ENCODE measurements around the gene XXYLT1.
"Not testable (repeated sequence)": the region's sequence is repeated elsewhere in the genome, so short reads cannot be mapped to it uniquely, and the experiment has no call there.

The XXYLT1 gene

DNA sequence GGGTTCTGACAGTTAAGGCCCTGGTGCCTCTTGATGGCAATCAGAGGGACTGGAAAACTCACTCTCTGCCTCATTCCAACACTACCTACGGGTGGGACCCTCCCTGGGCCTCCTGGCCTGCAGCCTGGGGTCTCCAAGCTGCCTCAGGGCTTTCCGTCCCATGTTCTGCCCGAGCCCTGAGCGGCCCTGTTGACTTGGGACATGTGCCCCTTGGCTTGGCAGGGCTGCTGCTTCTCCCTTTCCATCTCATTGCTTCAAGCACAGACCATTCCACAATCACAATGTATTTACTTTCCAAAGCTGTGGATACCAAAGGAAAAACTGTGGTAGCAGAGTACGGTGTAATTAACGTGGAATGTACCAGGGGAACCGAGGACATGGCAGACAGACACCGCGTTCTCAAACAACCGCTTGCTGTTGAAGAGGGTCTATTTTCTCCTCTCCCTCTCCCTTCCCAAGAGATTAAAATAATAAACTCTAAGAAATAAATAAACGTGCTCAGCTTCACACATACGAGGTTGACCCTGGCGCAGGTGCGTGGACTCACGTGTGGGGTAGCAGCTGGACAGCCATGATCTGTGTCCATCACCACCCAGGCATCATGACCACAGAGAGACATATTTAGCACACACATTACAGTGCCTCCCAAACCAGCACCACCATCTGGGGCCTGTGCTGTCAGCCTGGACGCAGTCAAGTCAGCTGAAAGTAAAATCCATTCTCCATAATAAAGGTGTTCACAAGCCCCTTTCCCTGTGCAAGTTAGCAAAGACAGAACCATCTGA, 172.0 kb downstream of the XXYLT1 start:
- Histone ChIP-seq H3K27ac (peak overlapping the region; percentile 71), H3K4me3 (no peak overlapping the region), H3K9ac (peak overlapping the region; percentile 29; the same call in 1 of the 2 replicates), H3K9me3 (no peaks in the 10 kb centered on the region), H4K20me1 (no peaks in the 10 kb centered on the region), H3K4me2 (peak overlapping the region; percentile 97), H3K36me3 (no peaks in the 10 kb centered on the region), H3K4me1 (peaks cover 85% of the 10 kb centered on the region), H3K27me3 (no peaks in the 10 kb centered on the region)
- TF ChIP-seq Cebpa-rat (IDR thresholded peaks at IDR 0.05): no peak

DNA sequence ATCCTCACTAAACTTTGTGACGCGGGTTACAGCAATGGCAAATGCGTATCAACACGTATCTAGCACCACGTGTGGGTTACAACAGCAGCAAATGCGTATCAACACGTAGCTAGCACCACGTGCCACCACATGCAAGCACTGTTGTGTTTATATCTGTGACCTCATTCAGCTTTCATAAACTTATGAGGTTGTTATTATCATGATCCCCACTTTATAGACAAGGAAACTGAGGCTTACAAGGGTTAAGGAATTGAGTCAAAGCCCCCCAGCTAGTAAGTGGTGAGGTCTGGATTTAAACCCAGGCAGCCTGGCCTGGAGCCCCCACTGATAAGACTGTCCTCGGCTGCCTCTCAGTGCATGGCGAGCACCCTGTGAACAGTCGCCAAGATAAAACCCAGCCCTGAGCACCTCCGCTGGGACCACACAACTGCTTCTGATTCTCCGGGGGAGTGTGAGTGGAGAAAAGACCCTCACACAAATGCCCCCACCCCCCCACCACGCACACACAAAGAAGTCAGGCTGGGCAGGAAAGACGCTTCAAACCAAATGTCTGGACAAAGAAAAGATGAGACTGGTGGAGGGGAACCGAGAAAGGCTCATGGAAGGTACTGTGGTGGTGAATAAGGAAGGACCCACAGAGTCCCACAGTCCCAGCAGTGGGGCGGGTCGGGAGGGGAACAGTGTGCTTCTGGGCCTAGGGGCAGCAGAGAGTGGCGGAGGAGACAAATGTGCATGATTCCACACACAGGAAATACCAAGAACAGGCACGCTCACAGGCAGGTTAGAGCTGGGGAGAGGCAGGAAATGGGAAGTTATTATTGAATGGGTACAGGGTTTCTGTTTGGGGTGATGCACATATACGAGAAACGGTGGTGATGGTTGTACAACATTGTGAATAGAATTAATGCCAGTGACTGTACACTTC, 173.4 kb downstream of the XXYLT1 start:
- Histone ChIP-seq H3K27me3 (no peaks in the 10 kb centered on the region), H3K4me3 (no peak overlapping the region), H4K20me1 (no peaks in the 10 kb centered on the region), H3K27ac (peak overlapping the region; percentile 77), H3K9me3 (no peaks in the 10 kb centered on the region), H3K36me3 (no peaks in the 10 kb centered on the region), H3K9ac (peak overlapping the region; percentile 11; the same call in 1 of the 2 replicates), H3K4me1 (peaks cover 89% of the 10 kb centered on the region), H3K4me2 (peak overlapping the region; percentile 97)
- TF ChIP-seq Cebpa-rat (IDR thresholded peaks at IDR 0.05): no peak

DNA sequence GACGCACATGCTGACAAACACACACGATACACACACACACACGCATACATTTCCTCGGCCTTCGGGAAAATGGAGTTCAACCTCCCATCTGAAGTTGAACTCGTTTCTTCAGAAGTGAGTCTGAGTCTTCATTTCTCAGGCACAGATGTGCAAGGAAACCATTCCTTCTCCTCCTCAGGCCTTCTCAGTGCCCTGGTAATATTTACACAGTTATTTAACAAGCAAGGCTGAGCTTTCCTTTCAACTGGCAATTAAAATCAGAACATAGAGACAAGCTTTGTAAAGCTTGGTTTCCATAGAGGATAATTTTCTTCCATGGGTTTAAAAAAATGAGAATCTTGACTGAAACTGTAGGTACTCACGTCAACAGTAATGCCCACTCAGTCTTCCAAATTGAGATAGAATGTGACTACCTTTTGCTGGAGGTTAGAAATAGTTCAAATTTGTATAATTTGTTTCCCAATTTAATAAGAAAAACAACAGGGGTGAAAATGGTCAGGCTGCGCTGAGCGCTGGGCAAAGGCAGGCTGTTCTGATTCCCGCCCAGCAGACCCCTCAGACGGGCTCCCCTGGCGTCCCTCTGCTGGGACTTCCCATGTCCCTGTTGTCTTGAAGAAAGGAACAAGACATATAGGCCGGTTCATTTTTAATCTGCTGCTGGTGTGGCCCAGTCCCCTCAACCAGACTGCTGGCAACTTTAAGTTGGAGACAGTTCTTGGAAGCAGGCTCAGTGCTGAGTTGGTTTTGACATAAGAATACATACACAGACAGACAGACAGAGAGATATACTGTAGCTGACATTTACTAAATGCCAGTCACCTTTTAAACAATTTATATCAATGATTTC, 174.3 kb downstream of the XXYLT1 start:
- H3K4me2 ChIP-seq: peak overlapping the region; percentile 97
- H3K36me3 ChIP-seq: no peaks in the 10 kb centered on the region
- H3K4me3 ChIP-seq: no peak overlapping the region
- no peaks in the 10 kb centered on the region for H3K27me3 ChIP-seq
- H4K20me1 ChIP-seq: no peaks in the 10 kb centered on the region
- peaks cover 82% of the 10 kb centered on the region for H3K4me1 ChIP-seq
- H3K9ac ChIP-seq: peak overlapping the region; percentile 11; the same call in 1 of the 2 replicates
- H3K9me3 ChIP-seq: no peaks in the 10 kb centered on the region
- H3K27ac ChIP-seq: peak overlapping the region; percentile 77
- no peak for TF ChIP-seq Cebpa-rat (IDR thresholded peaks at IDR 0.05)

DNA sequence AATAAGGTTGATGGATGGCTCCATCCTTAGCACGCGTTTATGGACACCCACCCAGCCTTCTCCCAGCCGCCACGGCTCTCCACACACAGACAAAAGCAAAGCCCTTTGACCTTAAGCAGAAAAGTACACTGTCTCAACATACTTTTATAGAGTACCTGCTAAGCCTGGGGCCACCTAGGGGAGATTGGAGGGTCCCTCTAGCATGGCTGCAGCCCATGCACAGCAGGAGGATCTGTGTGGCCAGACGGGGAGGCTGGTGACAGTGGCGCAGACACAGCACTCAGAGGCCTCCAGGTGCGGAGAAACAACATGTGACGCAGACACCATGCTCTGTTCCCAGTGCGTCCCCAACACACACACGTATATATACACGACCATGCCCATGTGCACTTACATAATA, 174.9 kb downstream of the XXYLT1 start:
- no peaks in the 10 kb centered on the region for H4K20me1 ChIP-seq
- peak overlapping the region; percentile 77 for H3K27ac ChIP-seq
- H3K27me3 ChIP-seq: no peaks in the 10 kb centered on the region
- peak overlapping the region; percentile 97 for H3K4me2 ChIP-seq
- peak overlapping the region; percentile 26; the same call in 1 of the 2 replicates for H3K9ac ChIP-seq
- H3K4me3 ChIP-seq: no peak overlapping the region
- H3K36me3 ChIP-seq: no peaks in the 10 kb centered on the region
- TF ChIP-seq Cebpa-rat (IDR thresholded peaks at IDR 0.05): no peak
- H3K9me3 ChIP-seq: no peaks in the 10 kb centered on the region
- H3K4me1 ChIP-seq: peaks cover 77% of the 10 kb centered on the region

DNA sequence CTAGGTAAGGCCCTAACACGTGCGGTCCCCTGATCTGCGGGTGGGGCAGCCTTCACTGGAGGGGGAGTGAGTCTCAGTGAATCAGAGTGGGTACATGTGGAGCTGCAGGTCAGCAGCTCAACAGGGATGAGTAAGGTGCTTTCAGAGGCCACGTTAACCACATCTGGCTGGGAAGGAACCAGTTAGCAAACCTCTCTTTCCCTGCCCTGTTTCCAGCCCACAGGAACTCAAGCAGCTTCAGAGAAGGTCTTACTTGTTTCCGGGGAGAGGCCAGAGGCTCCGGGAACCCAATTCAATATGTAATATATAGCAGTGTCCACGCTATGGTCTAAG, 175.3 kb downstream of the XXYLT1 start:
- Histone ChIP-seq H3K27ac (peak overlapping the region; percentile 77), H3K4me1 (peaks cover 73% of the 10 kb centered on the region), H3K4me2 (peak overlapping the region; percentile 97)

DNA sequence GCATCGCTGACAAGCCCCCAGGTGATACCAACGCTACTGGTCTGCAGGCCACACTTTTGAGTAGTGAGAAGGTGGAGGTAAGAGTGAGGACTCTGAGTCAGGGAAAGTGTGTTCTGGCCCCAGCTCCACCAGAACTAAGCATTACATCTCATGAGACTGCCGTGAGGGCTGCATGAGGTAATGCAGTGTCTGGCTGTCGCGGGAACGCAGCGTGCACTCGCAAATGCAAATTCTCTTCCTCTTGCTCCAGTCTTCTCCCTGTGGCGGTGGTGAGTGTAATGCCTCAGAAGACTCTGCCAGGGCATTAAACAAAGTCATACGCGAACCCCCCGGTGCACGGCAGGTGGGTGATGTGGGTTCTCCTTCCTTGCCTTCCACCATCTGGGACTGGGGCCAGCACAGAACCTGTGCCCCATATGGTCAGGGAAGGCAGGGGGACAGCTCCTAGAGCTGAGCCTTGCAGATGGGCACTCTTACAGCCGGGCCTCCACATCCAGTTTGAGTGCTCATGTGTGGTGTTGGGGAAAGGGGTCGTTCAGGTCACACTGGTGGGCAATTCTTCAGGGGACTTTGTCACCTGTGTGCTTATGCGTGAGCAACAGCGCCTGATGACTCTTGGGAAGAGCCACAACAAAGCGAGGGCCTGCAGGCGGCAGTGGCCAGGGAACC, 175.8 kb downstream of the XXYLT1 start:
- H4K20me1 ChIP-seq: no peaks in the 10 kb centered on the region
- no peaks in the 10 kb centered on the region for H3K27me3 ChIP-seq
- no peak for TF ChIP-seq Cebpa-rat (IDR thresholded peaks at IDR 0.05)
- H3K4me2 ChIP-seq: peak overlapping the region; percentile 97
- H3K27ac ChIP-seq: peak overlapping the region; percentile 77
- H3K9me3 ChIP-seq: no peaks in the 10 kb centered on the region
- H3K36me3 ChIP-seq: no peaks in the 10 kb centered on the region
- peaks cover 68% of the 10 kb centered on the region for H3K4me1 ChIP-seq
- peak overlapping the region; percentile 36; the same call in 1 of the 2 replicates for H3K4me3 ChIP-seq
- H3K9ac ChIP-seq: peak overlapping the region; percentile 68

More for the DNA sequence above, 175.3 kb downstream of the XXYLT1 start:
- H3K36me3 ChIP-seq: no peaks in the 10 kb centered on the region
- no peak for TF ChIP-seq Cebpa-rat (IDR thresholded peaks at IDR 0.05)
- peak overlapping the region; percentile 26; the same call in 1 of the 2 replicates for H3K9ac ChIP-seq
- H3K9me3 ChIP-seq: no peaks in the 10 kb centered on the region
- H3K27me3 ChIP-seq: no peaks in the 10 kb centered on the region
- peak overlapping the region; percentile 36; the same call in 1 of the 2 replicates for H3K4me3 ChIP-seq
- no peaks in the 10 kb centered on the region for H4K20me1 ChIP-seq

DNA sequence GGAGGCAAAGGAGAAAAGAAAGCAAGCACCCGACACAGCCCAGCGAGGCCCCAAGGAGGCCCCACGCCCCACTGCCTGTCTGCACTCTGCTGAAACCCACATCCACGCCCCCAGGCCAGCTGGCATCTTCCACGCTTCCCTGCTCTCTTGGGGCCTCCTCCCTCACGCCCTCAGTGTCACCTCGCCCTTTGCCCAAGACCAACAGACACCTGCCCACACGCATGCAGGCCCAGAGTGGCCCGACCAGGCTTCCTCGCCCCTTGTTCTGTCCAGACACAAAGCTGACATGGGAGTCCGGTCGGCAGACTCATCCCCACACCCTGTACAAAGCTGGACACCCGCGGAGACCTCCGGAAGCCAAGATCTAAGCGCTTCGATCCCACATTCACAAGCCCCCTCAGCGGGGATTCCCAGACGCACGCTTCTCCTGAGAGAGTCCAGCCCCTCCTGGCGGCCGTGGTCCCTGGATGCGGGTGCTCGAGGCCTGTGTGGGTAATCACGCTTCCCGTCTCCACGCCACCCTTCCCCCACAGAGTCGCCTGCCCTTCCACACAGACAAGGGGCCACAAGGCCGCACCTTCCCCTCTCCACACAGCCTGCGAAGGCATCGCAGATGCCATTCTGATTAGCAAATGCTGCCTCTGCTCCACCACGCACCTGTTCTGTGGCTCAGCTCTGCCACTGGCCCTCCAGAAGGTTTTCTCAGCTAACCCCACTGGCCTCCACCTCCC, 176.6 kb downstream of the XXYLT1 start:
- Histone ChIP-seq H3K36me3 (no peaks in the 10 kb centered on the region), H3K9ac (peak overlapping the region; percentile 68), H3K27ac (peak overlapping the region; percentile 77), H3K4me2 (peak overlapping the region; percentile 97), H3K4me3 (peak overlapping the region; percentile 49), H4K20me1 (no peaks in the 10 kb centered on the region), H3K9me3 (no peaks in the 10 kb centered on the region), H3K27me3 (no peaks in the 10 kb centered on the region), H3K4me1 (peaks cover 60% of the 10 kb centered on the region)
- TF ChIP-seq Cebpa-rat (IDR thresholded peaks at IDR 0.05): no peak

DNA sequence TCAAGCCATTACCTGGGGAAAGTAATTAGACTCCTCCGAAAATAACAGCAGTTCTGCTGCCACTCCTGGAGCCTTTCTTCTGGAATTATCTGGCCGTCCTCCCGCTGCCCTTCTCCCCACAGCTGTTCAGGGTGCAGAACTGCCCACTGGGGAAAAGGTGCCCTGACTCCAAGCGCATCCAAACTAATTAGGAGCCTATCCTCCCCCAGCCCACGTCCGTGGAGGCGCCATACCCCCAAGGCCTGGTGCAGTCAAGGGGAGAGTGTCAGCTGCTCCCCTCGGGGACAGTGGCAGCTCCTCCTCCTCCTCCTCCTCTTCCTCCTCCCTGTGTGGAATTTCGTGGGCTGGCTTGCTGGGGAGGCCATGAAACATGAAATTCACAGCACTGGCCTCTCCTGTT, 177.2 kb downstream of the XXYLT1 start:
- peak overlapping the region; percentile 49 for H3K4me3 ChIP-seq

DNA sequence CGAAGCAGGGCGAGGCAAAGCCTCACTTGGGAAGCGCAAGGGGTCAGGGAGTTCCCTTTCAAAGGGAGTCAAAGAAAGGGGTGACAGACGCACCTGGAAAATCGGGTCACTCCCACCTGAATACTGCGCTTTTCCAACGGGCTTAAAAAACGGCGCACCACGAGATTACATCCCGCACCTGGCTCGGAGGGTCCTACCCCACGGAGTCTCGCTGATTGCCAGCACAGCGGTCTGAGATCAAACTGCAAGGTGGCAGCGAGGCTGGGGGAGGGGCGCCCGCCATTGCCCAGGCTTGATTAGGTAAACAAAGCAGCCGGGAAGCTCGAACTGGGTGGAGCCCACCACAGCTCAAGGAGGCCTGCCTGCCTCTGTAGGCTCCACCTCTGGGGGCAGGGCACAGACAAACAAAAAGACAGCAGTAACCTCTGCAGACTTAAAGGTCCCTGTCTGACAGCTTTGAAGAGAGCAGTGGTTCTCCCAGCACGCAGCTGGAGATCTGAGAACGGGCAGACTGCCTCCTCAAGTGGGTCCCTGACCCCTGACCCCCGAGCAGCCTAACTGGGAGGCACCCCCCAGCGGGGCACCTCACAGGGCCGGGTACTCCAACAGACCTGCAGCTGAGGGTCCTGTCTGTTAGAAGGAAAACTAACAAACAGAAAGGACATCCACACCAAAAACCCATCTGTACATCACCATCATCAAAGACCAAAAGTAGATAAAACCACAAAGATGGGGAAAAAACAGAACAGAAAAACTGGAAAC, 182.9 kb downstream of the XXYLT1 start:
- not testable (repeated sequence) for H3K9ac ChIP-seq, H4K20me1 ChIP-seq, H3K36me3 ChIP-seq, H3K9me3 ChIP-seq, H3K27me3 ChIP-seq
- H3K27ac ChIP-seq: peak overlapping the region; percentile 56
- 0 out of 2 replicates have a peak overlapping the region, but pooled peaks have one; percentile 11 for H3K4me3 ChIP-seq
- H3K4me2 ChIP-seq: peak overlapping the region; percentile 72
- H3K4me1 ChIP-seq: peaks cover 44% of the 10 kb centered on the region

More for the DNA sequence above, 177.2 kb downstream of the XXYLT1 start:
- H3K36me3 ChIP-seq: no peaks in the 10 kb centered on the region
- H3K27me3 ChIP-seq: no peaks in the 10 kb centered on the region
- peaks cover 54% of the 10 kb centered on the region for H3K4me1 ChIP-seq
- H3K9ac ChIP-seq: peak overlapping the region; percentile 68
- peak overlapping the region; percentile 97 for H3K4me2 ChIP-seq
- H3K9me3 ChIP-seq: no peaks in the 10 kb centered on the region
- TF ChIP-seq Cebpa-rat (IDR thresholded peaks at IDR 0.05): no peak
- peak overlapping the region; percentile 77 for H3K27ac ChIP-seq
- H4K20me1 ChIP-seq: no peaks in the 10 kb centered on the region

Data from BLaER1 (cell line).